ENCODE measurements around the gene ITGB3.

Gene ITGB3

GRCh38 chr17:47235506-47235905, 18.1 kb upstream of the ITGB3 start:
- no peak for DNase-seq (ENCODE audit: low read depth)
- TF ChIP-seq CTCF (conservative IDR thresholded peaks at IDR 0.05; ENCODE audit: control insufficient read depth, insufficient read depth, low read depth, low read length), result no peak
- no peak overlapping the region for H3K4me3 ChIP-seq (ENCODE audit: control insufficient read depth, low read depth, low read length)

GRCh38 chr17:47235923-47236322, 17.7 kb upstream of the ITGB3 start:
- DNase-seq (ENCODE audit: low read depth), result no peak
- no peak for TF ChIP-seq CTCF (conservative IDR thresholded peaks at IDR 0.05; ENCODE audit: control insufficient read depth, insufficient read depth, low read depth, low read length)
- no peak overlapping the region for H3K4me3 ChIP-seq (ENCODE audit: control insufficient read depth, low read depth, low read length)

- H3K4me3 ChIP-seq (ENCODE audit: control insufficient read depth, low read depth, low read length), result no peak overlapping the region
- DNase-seq (ENCODE audit: low read depth), result no peak
- TF ChIP-seq CTCF (conservative IDR thresholded peaks at IDR 0.05; ENCODE audit: control insufficient read depth, insufficient read depth, low read depth, low read length), result no peak
Observed at GRCh38 chr17:47237841-47238240, 15.8 kb upstream of the ITGB3 start.

GRCh38 chr17:47238321-47239010, 15.2 kb upstream of the ITGB3 start:
- no peak for TF ChIP-seq CTCF (conservative IDR thresholded peaks at IDR 0.05; ENCODE audit: control insufficient read depth, insufficient read depth, low read depth, low read length)
- no peak for DNase-seq (ENCODE audit: low read depth)
- H3K4me3 ChIP-seq (ENCODE audit: control insufficient read depth, low read depth, low read length), result no peak overlapping the region

- no peak overlapping the region for H3K4me3 ChIP-seq (ENCODE audit: control insufficient read depth, low read depth, low read length)
- no peak for TF ChIP-seq CTCF (conservative IDR thresholded peaks at IDR 0.05; ENCODE audit: control insufficient read depth, insufficient read depth, low read depth, low read length)
- DNase-seq (ENCODE audit: low read depth), result no peak
Observed at GRCh38 chr17:47239619-47239966, 14.0 kb upstream of the ITGB3 start.

GRCh38 chr17:47239967-47240651, 13.5 kb upstream of the ITGB3 start:
- TF ChIP-seq CTCF (conservative IDR thresholded peaks at IDR 0.05; ENCODE audit: control insufficient read depth, insufficient read depth, low read depth, low read length), result no peak
- no peak overlapping the region for H3K4me3 ChIP-seq (ENCODE audit: control insufficient read depth, low read depth, low read length)
- DNase-seq (ENCODE audit: low read depth), result peak; percentile 99

All from fibroblast of mammary gland (primary cell).